Panc1 (cell line): ENCODE results near the gene TTC29. TPM values are rescaled to one million over a fixed set of nuclear protein-coding genes. Genes with fewer than 3 reads are reported as not detected.

ENCODE experiments used
- ATAC-seq: fragments of 200-7000 bp; cut with Tn5 transposase; 2 replicates; pipeline ENCODE4 v1.9.1; 2020; ENCODE audit warnings: mild to moderate bottlenecking, moderate library complexity
- BruUV-seq: library from RNA; stranded (reverse); fragments of 400-500 nt; replicated peaks from 2 replicates; lab custom pipeline; 2021; lab: Mats Ljungman, UMichigan
- CTCF ChIA-PET: fragments of 300-600 bp; sonication (Branson Sonifier 250); formaldehyde crosslinking; loops from one replicate; lab custom pipeline; 2022; ENCODE audit warnings: antibody characterized with exemption; lab: Charles Lee
- POLR2A ChIA-PET: fragments of 300-600 bp; sonication (Branson Sonifier 250); formaldehyde crosslinking; loops from one replicate; lab custom pipeline; 2022; ENCODE audit warnings: antibody characterized with exemption; lab: Charles Lee
- DNase-seq: peaks from one replicate; pipeline ENCODE4 v3.0.0-alpha.2; 2010; ENCODE audit warnings: low read depth, low spot score
- H3K27ac ChIP-seq: 2 replicates; pipeline ENCODE4 v1.5.1; 2011; ENCODE audit warnings: mild to moderate bottlenecking, low read length, inconsistent platforms
- H3K27me3 ChIP-seq: fragments of 200-500 bp; sonication (Bioruptor generic); 2 replicates; pipeline ENCODE4 v1.6.0; 2014; ENCODE audit warnings: low read length, inconsistent platforms; ENCODE audit not compliant: control insufficient read depth, insufficient read depth
- H3K36me3 ChIP-seq: fragments of 200-500 bp; sonication (Bioruptor generic); 2 replicates; pipeline ENCODE4 v1.5.1; 2014; ENCODE audit warnings: inconsistent platforms, mild to moderate bottlenecking, low read length, moderate library complexity; ENCODE audit not compliant: control insufficient read depth, insufficient read depth
- H3K4me1 ChIP-seq: 2 replicates; pipeline ENCODE4 v1.5.1; 2011; ENCODE audit warnings: inconsistent platforms, mild to moderate bottlenecking, low read length, moderate library complexity; ENCODE audit not compliant: control insufficient read depth, insufficient read depth
- H3K4me3 ChIP-seq, 2 experiments: 2 replicates each; pipeline ENCODE4 v1.5.1; 2011 to 2012; ENCODE audit warnings: low read depth in 2 of 2, low read length in 2 of 2, mild to moderate bottlenecking in 2 of 2, inconsistent platforms in 1 of 2, moderate library complexity in 1 of 2
- H3K9me3 ChIP-seq: fragments of 200-500 bp; sonication (Bioruptor generic); 2 replicates; pipeline ENCODE4 v1.5.1; 2014; ENCODE audit warnings: low read depth, mild to moderate bottlenecking, inconsistent platforms, low read length, moderate library complexity; ENCODE audit not compliant: control insufficient read depth, insufficient read depth
- CTCF ChIP-seq: fragments of 450-650 bp; IDR thresholded peaks from 2 replicates; pipeline ENCODE4 v1.5.1; 2017; ENCODE audit warnings: mild to moderate bottlenecking
- POLR2AphosphoS5 ChIP-seq: IDR thresholded peaks from 2 replicates; pipeline ENCODE4 v1.6.1; 2012; ENCODE audit warnings: mild to moderate bottlenecking, low read depth, low read length, moderate library complexity
- REST ChIP-seq, 2 experiments: IDR thresholded peaks; 2 replicates each; pipeline ENCODE4 v1.6.1; 2011 to 2012; ENCODE audit warnings: low read depth in 2 of 2, control low read depth in 1 of 2, low read length in 1 of 2, mild to moderate bottlenecking in 1 of 2, moderate library complexity in 1 of 2; ENCODE audit not compliant: insufficient read depth in 1 of 2
- SIN3A ChIP-seq: IDR thresholded peaks from 2 replicates; pipeline ENCODE4 v1.6.1; 2012; ENCODE audit warnings: low read depth, mild to moderate bottlenecking, low read length, moderate library complexity, borderline replicate concordance; ENCODE audit not compliant: insufficient read depth
- TCF7L2 ChIP-seq: IDR thresholded peaks from 2 replicates; pipeline ENCODE4 v1.6.1; 2011; ENCODE audit warnings: mild to moderate bottlenecking, low read depth, low read length, inconsistent platforms
- in situ Hi-C: cut with HindIII; loops from 2 replicates; pipeline ENCODE4 v1.10.0; 2016; ENCODE audit warnings: low sequenced_read_pairs, low pct_unique_long_range_greater_than_20kb
- intact Hi-C: fragments of 100-400 bp; cut with micrococcal nuclease; formaldehyde crosslinking; loops from one replicate; pipeline ENCODE4 v1.10.0; 2022; ENCODE audit not compliant: unreplicated experiment
- total RNA-seq: library from RNA; stranded (reverse); gene quantifications from one replicate; pipeline ENCODE4 v1.2.1, GENCODE V29; 2021; ENCODE audit not compliant: unreplicated experiment

The TTC29 gene
- total RNA-seq, 1 experiment from 2014 or later: not detected

GRCh38 chr4:146844761-146845160 is 100.9 kb downstream of the TTC29 start:
- Histone ChIP-seq H3K36me3 (no peaks in the 10 kb centered on the region), H3K4me3 (no peak overlapping the region), H3K27me3 (no peaks in the 10 kb centered on the region), H3K4me1 (no peaks in the 10 kb centered on the region), H3K9me3 (no peaks in the 10 kb centered on the region), H3K27ac (no peak overlapping the region)
- in situ Hi-C loops (no loop called here), intact Hi-C loops (no loop called here)
- ATAC-seq: no peak
- TF ChIP-seq REST (IDR thresholded peaks at IDR 0.05; ENCODE audit: insufficient read depth in 1 of 2, low read depth in 2 of 2, low read length in 1 of 2) (no peak), CTCF (no peak), TCF7L2 (no peak), POLR2AphosphoS5 (no peak), SIN3A (no peak)
- no peak for DNase-seq
- ChIA-PET CTCF (no interaction called here), POLR2A (no interaction called here)
- BruUV-seq: no TSS peak

GRCh38 chr4:146842876-146843275 is 102.8 kb downstream of the TTC29 start:
- CTCF ChIA-PET: no interaction called here
- no peak for DNase-seq
- no TSS peak for BruUV-seq

More at GRCh38 chr4:146842876-146843275, 102.8 kb downstream of the TTC29 start:
- POLR2A ChIA-PET: no interaction called here
- Histone ChIP-seq H3K27me3 (no peaks in the 10 kb centered on the region), H3K9me3 (no peaks in the 10 kb centered on the region), H3K27ac (no peak overlapping the region), H3K4me3 (no peak overlapping the region), H3K4me1 (no peaks in the 10 kb centered on the region), H3K36me3 (no peaks in the 10 kb centered on the region)
- ATAC-seq: no peak
- TF ChIP-seq SIN3A (no peak), POLR2AphosphoS5 (no peak), REST (IDR thresholded peaks at IDR 0.05; ENCODE audit: insufficient read depth in 1 of 2, low read depth in 2 of 2, low read length in 1 of 2) (no peak), CTCF (no peak), TCF7L2 (no peak)
- in situ Hi-C loops (no loop called here), intact Hi-C loops (no loop called here)
